ENCODE measurements around the gene GP5.

DNA sequence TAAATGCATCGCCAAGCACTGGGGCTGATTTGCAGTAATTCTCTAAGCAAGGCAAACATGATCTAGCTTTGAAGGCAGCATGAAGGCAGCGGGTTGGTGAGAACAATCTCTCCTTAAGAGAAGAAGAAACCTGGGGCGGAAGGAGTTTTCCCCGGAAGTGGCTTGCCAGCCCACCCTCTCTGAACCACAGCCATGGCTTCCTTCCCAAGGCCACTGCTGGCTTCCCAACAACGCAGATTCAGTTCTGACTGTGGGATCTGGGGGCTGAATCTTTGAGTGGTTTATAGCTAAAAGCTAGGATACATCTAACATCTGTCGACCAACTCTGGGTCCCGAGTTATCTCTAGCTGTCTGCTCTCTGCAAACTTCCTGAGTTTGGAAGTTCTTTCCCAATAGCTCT lies 43.7 kb downstream of the GP5 start:
- TF ChIP-seq, protein P1, sequence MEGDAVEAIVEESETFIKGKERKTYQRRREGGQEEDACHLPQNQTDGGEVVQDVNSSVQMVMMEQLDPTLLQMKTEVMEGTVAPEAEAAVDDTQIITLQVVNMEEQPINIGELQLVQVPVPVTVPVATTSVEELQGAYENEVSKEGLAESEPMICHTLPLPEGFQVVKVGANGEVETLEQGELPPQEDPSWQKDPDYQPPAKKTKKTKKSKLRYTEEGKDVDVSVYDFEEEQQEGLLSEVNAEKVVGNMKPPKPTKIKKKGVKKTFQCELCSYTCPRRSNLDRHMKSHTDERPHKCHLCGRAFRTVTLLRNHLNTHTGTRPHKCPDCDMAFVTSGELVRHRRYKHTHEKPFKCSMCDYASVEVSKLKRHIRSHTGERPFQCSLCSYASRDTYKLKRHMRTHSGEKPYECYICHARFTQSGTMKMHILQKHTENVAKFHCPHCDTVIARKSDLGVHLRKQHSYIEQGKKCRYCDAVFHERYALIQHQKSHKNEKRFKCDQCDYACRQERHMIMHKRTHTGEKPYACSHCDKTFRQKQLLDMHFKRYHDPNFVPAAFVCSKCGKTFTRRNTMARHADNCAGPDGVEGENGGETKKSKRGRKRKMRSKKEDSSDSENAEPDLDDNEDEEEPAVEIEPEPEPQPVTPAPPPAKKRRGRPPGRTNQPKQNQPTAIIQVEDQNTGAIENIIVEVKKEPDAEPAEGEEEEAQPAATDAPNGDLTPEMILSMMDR (IDR thresholded peaks at IDR 0.05; ENCODE audit: low read depth, low read length), result no peak
- TF ChIP-seq EZH2phosphoT487 (IDR thresholded peaks at IDR 0.05; ENCODE audit: low read depth), result no peak
